ENCODE results near the gene FOXO3.

- TF ChIP-seq, protein P1, sequence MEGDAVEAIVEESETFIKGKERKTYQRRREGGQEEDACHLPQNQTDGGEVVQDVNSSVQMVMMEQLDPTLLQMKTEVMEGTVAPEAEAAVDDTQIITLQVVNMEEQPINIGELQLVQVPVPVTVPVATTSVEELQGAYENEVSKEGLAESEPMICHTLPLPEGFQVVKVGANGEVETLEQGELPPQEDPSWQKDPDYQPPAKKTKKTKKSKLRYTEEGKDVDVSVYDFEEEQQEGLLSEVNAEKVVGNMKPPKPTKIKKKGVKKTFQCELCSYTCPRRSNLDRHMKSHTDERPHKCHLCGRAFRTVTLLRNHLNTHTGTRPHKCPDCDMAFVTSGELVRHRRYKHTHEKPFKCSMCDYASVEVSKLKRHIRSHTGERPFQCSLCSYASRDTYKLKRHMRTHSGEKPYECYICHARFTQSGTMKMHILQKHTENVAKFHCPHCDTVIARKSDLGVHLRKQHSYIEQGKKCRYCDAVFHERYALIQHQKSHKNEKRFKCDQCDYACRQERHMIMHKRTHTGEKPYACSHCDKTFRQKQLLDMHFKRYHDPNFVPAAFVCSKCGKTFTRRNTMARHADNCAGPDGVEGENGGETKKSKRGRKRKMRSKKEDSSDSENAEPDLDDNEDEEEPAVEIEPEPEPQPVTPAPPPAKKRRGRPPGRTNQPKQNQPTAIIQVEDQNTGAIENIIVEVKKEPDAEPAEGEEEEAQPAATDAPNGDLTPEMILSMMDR (IDR thresholded peaks at IDR 0.05): no peak
- TF ChIP-seq POLR2AphosphoS5 (IDR thresholded peaks at IDR 0.05): no peak
These were observed 126.2 kb downstream of the FOXO3 start for GRCh38 chr6:108686896-108687295.
